ENCODE data around the gene SPG7.

SPG7 gene

GRCh38 chr16:89548344-89549006, 40.3 kb downstream of the SPG7 start:
- no peak for DNase-seq

DNA sequence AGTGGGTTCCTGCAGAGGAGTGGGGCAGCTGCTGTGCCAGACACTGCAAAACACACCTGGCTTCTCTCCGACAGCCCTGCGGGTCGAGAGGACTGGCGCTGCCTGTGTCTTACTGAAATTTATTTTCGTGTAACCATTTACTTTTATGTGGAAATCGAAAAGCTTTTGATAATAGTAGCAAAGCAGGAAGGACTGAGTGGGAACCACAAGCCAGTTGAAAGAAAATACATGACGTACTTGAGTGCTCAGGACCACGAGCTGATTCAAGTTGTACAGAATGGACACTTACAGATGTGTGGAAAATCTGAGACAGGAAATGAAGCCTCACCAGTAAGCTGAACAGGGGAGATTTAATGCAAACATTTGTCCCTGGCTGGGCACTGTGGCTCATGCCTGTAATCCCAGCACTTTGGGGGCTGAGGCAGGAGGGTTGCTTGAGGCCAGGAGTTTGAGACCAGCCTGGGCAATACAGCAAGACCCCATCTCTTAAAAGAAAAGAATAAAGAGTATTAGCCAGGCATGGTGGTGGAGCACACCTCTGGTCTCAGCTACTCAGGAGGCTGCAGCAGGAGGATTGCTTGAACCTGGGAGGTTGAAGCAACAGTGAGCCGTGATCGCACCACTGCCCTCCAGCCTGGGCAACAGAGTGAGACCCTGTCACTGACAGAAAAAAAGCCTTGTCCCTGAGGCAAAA, 41.0 kb downstream of the SPG7 start:
- no peak for DNase-seq

- no peak for DNase-seq
These were observed 42.3 kb downstream of the SPG7 start for GRCh38 chr16:89550421-89551007.

DNA sequence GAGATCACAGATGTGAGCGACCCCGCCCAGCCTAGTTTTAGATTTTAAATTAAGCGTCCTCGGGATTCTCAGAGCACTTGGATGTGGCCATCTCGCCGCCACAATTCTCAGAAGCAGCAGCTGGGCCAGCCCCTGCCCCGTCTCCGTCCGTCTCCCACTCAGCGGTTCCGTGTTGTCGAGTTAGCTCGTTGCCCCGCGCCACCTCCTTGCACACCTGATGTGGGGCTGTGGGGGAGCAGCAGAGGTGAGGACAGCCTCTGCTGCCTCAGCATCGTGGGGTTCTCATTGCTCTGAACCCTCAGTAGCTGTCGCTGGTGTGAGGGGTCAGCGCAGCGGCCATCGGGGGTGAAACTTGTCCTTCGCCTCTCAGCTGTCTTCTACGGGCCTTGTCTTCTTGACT, 44.1 kb downstream of the SPG7 start:
- no peak for DNase-seq

DNA sequence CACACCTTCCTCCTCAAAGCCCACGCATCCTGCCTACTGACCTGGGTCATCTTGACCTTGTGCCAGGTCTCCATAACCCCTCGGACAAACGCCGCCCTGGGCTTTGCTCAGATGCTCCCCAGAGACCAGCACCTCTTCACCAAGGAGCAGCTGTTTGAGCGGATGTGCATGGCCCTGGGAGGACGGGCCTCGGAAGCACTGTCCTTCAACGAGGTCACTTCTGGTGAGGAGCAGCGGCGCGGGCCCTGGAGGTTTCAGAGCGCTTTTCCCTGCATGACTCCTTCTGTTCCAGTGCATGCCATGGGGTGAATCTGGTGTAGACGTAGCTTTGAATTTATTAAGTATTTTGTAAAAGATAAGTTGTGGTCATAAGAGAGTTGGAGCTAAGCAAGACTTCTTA, 44.7 kb downstream of the SPG7 start:
- no peak for DNase-seq

DNA sequence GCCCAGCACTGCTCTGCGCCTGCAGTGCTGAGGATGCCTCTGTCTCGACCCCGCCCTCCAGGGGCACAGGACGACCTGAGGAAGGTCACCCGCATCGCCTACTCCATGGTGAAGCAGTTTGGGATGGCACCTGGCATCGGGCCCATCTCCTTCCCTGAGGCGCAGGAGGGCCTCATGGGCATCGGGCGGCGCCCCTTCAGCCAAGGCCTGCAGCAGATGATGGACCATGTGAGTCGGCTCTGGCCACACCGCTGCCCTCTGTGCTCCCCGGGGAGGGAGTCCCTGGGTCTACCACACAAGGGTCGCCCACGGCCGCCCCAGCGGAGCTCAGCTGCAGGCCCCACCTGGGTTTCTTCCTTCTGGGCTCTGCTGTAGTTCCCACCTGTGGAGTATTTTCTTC, 45.5 kb downstream of the SPG7 start:
- DNase-seq: no peak

- no peak for DNase-seq
These were observed 46.1 kb downstream of the SPG7 start for GRCh38 chr16:89554343-89554742.

DNA sequence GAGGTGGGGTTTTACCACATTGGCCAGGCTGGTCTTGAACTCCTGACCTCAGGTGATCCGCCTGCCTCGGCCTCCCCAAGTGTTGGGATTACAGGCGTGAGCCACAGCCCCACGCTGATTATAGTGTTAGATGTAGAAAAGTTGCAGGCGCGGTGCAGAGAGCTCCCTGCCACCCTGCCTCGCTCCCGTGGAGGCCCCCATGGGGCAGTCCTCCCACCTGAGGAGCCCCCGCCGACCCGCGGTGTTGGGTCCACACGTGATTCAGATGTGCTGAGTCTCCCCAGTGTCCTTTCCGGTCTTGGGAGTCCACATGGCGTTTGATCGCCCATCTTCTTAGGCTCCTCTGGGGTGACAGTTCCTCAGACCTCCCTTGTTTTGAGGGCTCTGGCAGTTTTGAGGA, 47.1 kb downstream of the SPG7 start:
- no peak for DNase-seq

- DNase-seq: no peak
These were observed 47.6 kb downstream of the SPG7 start for GRCh38 chr16:89555780-89556179.

- peak; percentile 1 for DNase-seq
These were observed 48.8 kb downstream of the SPG7 start for GRCh38 chr16:89556750-89557689.

DNA sequence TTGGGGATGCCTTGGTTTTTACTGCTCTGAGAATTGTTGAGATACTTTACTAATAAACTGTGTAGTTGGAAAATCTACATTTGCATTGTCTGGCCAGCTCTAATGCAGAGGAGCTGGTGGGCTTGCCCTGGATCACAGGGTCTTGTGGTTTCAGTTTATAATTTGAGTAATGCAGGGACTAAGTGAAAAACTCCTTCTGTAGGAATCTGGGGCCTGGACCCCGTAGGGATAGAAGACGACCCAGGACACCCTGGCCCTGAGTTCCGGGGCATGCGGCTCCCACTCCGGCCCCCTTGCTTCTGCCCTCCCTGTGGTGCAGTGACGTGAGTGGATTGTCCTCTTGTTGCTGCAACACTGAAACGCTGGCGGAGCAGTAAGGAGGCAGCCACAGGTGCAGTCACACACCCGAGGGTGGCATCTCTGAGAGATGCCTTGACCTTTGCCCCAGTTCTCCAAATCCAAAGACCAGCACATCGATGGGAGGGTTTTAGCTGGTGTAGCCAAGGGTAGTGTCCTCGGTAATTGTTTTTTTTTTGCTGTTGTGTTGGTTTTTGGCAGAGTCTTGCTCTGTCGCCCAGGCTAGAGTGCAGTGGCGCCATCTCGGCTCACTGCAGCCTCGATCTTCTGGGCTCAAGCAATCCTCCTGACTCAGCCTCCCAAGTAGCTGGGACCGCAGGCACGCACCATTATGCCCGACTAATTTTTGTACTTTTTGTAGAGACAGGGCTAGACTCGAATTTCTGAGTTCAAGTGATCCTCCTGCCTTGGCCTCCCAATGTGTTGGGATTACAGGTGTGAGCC, 49.7 kb downstream of the SPG7 start:
- DNase-seq: no peak

GRCh38 chr16:89560378-89561141, 52.4 kb downstream of the SPG7 start, which contains the start of gene RPL13:
TSS of gene RPL13 (plus strand) at chr16:89560682. CDS start at chr16:89560960, 278 bp downstream.
- DNase-seq: peak; percentile 88

GRCh38 chr16:89561142-89561883, 53.1 kb downstream of the SPG7 start:
- no peak for DNase-seq

GRCh38 chr16:89561884-89562599, 53.8 kb downstream of the SPG7 start:
- DNase-seq: no peak

GRCh38 chr16:89562939-89563338, 54.7 kb downstream of the SPG7 start:
- no peak for DNase-seq

DNA sequence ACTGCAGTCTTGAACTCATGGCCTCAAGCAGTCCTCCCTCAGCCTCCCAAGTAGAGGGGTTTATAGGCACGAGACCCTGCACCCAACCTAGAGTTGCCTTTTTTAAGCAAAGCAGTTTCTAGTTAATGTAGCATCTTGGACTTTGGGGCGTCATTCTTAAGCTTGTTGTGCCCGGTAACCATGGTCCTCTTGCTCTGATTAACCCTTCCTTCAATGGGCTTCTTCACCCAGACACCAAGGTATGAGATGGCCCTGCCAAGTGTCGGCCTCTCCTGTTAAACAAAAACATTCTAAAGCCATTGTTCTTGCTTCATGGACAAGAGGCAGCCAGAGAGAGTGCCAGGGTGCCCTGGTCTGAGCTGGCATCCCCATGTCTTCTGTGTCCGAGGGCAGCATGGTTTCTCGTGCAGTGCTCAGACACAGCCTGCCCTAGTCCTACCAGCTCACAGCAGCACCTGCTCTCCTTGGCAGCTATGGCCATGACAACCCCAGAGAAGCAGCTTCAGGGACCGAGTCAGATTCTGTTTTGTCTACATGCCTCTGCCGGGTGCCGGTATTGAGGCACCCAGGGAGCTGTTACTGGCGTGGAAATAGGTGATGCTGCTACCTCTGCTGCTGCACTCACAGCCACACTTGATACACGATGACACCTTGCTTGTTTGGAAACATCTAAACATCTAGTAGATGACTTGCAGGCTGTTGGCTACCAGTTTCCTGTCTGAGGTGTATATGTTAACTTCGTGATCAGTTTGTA, 55.6 kb downstream of the SPG7 start:
- DNase-seq: no peak

DNA sequence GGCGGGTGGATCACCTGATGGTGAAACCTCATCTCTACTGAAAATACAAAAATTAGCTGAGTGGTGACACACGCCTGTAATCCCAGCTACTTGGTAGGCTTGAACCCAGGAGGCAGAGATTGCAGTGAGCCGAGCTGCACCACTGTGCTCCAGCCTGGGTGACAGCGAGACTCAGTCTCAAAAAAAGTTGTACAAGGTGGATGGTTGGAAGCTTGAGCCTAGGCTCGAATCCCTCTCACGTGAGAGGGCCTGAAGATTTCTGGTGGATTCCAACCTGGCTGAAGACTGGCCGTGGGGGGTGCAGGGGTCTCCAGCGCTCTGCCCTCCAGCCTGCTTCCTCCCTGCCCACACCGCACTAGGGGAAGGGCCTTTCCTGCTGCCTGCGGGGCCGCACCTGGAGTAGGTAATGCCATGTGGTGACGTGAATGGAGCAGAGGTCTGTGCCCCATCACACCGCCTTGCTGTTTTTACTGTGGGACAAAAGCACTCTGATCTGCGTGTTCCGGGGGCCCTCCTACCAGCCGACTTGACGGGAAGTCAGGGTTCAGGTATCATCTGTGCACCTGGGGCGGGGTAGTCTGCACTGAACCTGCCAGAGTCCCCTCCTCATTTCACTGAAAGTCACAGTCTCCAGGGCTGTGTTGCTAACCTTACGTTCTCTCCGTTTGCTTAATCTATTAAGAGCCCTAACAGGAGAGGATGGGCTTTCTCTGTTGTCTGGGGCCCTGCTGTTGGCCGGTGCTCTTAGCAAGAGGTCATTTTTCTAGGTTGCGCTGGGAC, 56.5 kb downstream of the SPG7 start:
- DNase-seq: no peak

DNA sequence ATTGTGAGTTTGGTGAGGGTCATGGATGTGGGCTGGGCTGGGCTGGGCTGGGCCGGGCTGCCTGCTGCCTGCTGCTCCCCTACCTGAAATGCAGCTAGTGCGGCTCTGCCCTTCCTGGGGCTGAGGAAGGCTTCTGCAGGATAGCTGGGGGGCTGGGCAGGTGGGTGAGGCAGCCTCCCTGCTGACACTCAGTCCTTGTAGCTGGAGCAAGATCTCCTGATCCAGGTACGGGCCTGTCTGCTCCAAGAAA, 57.0 kb downstream of the SPG7 start:
- DNase-seq: no peak

Measured in NCI-H1694 (cell line).